ENCODE measurements around the gene RAB7A.
"Not testable (repeated sequence)": the region's sequence is repeated elsewhere in the genome, so short reads cannot be mapped to it uniquely, and the experiment has no call there.

DNA sequence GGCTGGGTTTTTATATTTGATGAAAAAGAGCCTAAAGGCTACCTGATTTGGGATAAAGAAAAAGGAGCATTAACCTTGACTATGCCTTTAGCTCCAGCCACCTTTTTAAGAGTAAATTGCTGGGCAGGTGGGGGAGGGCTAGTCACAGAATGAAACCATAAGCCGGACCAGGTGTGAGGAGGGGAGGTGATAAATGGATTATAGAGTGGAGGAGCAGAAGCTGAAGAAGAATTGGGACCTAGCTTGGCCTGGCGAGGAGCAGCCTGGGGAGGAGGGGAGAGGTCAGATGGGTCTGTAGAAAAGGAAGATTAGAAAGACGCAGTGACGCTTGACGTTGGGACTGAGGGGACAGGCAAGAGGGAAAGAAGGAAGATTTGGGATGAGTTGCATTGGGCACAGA lies 107.0 kb downstream of the RAB7A start:
- TF ChIP-seq NPAS2 (CRISPR knock-in tag; IDR thresholded peaks at IDR 0.05; ENCODE audit: borderline replicate concordance); RFX5 (IDR thresholded peaks at IDR 0.05); ESRRA (IDR thresholded peaks at IDR 0.05; ENCODE audit: borderline replicate concordance, low read length); RAD21 (conservative IDR thresholded peaks at IDR 0.05 in 1 of 2, IDR thresholded peaks at IDR 0.05 in 1 of 2); TP53 (CRISPR knock-in tag; IDR thresholded peaks at IDR 0.05); RCOR1 (IDR thresholded peaks at IDR 0.05; ENCODE audit: low read depth, low read length); FOXS1 (CRISPR knock-in tag; IDR thresholded peaks at IDR 0.05); MAZ (IDR thresholded peaks at IDR 0.05; ENCODE audit: borderline replicate concordance, low read depth, low read length): not testable (repeated sequence)
- TF ChIP-seq, protein P1, sequence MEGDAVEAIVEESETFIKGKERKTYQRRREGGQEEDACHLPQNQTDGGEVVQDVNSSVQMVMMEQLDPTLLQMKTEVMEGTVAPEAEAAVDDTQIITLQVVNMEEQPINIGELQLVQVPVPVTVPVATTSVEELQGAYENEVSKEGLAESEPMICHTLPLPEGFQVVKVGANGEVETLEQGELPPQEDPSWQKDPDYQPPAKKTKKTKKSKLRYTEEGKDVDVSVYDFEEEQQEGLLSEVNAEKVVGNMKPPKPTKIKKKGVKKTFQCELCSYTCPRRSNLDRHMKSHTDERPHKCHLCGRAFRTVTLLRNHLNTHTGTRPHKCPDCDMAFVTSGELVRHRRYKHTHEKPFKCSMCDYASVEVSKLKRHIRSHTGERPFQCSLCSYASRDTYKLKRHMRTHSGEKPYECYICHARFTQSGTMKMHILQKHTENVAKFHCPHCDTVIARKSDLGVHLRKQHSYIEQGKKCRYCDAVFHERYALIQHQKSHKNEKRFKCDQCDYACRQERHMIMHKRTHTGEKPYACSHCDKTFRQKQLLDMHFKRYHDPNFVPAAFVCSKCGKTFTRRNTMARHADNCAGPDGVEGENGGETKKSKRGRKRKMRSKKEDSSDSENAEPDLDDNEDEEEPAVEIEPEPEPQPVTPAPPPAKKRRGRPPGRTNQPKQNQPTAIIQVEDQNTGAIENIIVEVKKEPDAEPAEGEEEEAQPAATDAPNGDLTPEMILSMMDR (IDR thresholded peaks at IDR 0.05) = not testable (repeated sequence)
- TF ChIP-seq, protein P2, sequence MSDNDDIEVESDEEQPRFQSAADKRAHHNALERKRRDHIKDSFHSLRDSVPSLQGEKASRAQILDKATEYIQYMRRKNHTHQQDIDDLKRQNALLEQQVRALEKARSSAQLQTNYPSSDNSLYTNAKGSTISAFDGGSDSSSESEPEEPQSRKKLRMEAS (IDR thresholded peaks at IDR 0.05) = not testable (repeated sequence)
- TF ChIP-seq, protein P3, sequence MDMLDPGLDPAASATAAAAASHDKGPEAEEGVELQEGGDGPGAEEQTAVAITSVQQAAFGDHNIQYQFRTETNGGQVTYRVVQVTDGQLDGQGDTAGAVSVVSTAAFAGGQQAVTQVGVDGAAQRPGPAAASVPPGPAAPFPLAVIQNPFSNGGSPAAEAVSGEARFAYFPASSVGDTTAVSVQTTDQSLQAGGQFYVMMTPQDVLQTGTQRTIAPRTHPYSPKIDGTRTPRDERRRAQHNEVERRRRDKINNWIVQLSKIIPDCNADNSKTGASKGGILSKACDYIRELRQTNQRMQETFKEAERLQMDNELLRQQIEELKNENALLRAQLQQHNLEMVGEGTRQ (IDR thresholded peaks at IDR 0.05) = not testable (repeated sequence)
